WERI-Rb-1 (cell line): Measurements from ENCODE around the gene CAMSAP2.
"Not testable (repeated sequence)": the region's sequence is repeated elsewhere in the genome, so short reads cannot be mapped to it uniquely, and the experiment has no call there.

Experiments
- DNase-seq: peaks from one replicate; pipeline ENCODE4 v3.0.0-alpha.2; 2020
- H3K27ac ChIP-seq: fragments of 250-450 bp; sonication (Bioruptor Pico); 2 replicates; pipeline ENCODE4 v1.5.1; 2020; ENCODE audit warnings: mild to moderate bottlenecking, moderate library complexity
- H3K27me3 ChIP-seq: fragments of 250-450 bp; sonication (Bioruptor Pico); 2 replicates; pipeline ENCODE4 v1.5.1; 2021; ENCODE audit warnings: mild to moderate bottlenecking, low read depth, moderate library complexity; ENCODE audit not compliant: insufficient read depth, severe bottlenecking
- H3K36me3 ChIP-seq: fragments of 250-450 bp; sonication (Bioruptor Pico); 2 replicates; pipeline ENCODE4 v1.5.1; 2020; ENCODE audit warnings: mild to moderate bottlenecking, moderate library complexity
- H3K4me3 ChIP-seq: 2 replicates; pipeline ENCODE4 v1.5.1; 2011; ENCODE audit warnings: low read depth, mild to moderate bottlenecking, control low read depth, low read length
- H3K9me3 ChIP-seq: fragments of 250-450 bp; sonication (Bioruptor Pico); 2 replicates; pipeline ENCODE4 v1.5.1; 2021; ENCODE audit warnings: mild to moderate bottlenecking, moderate library complexity; ENCODE audit not compliant: severe bottlenecking
- CTCF ChIP-seq: IDR thresholded peaks from 2 replicates; pipeline ENCODE4 v1.5.1; 2011; ENCODE audit warnings: low read depth, mild to moderate bottlenecking, control low read depth, inconsistent platforms, low read length

The CAMSAP2 gene

GRCh38 chr1:200780545-200781369 is 42.1 kb downstream of the CAMSAP2 start:
- H3K27ac ChIP-seq = no peak overlapping the region

GRCh38 chr1:200783926-200784325 is 45.2 kb downstream of the CAMSAP2 start:
- DNase-seq = no peak
- peaks cover 63% of the 10 kb centered on the region for H3K36me3 ChIP-seq
- no peak overlapping the region for H3K27ac ChIP-seq
- H3K27me3 ChIP-seq = no peaks in the 10 kb centered on the region
- no peaks in the 10 kb centered on the region for H3K9me3 ChIP-seq
- no peak overlapping the region for H3K4me3 ChIP-seq
- no peak for TF ChIP-seq CTCF

More at GRCh38 chr1:200780545-200781369, 42.1 kb downstream of the CAMSAP2 start:
- no peak for DNase-seq
- no peaks in the 10 kb centered on the region for H3K27me3 ChIP-seq
- no peak for TF ChIP-seq CTCF
- peaks cover 65% of the 10 kb centered on the region for H3K36me3 ChIP-seq
- H3K4me3 ChIP-seq = no peak overlapping the region
- no peaks in the 10 kb centered on the region for H3K9me3 ChIP-seq

DNA sequence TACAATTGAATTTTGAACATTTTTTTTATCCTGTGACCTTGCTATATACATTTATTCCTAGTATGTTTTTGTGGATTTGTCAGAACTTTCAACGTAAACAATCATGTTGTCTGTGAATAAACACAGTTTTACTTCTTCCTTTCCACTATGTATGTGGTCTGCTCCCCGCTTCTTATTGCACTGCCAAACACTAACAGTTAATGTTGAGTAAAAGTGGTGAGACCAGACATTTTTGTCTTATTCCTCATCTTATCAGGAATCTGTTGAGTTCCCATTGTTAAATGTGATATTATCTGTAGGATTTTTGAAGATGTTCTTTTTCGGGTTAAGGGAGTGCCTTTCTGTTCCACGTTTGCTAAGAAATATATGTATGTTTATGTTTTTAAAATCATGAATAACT is 45.9 kb downstream of the CAMSAP2 start:
- Histone ChIP-seq H3K4me3 (no peak overlapping the region), H3K27me3 (no peaks in the 10 kb centered on the region), H3K27ac (no peak overlapping the region), H3K36me3 (peaks cover 64% of the 10 kb centered on the region), H3K9me3 (no peaks in the 10 kb centered on the region)
- no peak for DNase-seq
- no peak for TF ChIP-seq CTCF

DNA sequence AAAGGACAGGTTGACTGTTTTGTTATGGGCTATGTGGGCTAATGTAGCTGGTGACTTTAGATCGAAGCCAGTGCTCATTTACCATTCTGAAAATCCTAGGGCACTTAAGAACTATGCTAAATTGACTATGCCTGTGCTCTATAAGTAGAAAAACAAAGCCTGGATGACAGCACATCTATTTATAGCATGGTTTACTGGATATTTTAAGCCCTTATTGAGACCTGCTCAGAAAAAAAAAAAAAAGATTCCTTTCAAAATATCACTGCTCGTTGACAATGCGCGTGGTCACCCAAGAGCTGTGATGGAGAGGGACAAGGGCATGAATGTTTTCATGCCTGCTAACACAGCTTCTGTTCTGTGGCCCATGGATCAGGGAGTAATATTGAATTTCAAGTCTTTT is 48.1 kb downstream of the CAMSAP2 start:
- Histone ChIP-seq H3K4me3 (no peak overlapping the region), H3K36me3 (peaks cover 49% of the 10 kb centered on the region), H3K9me3 (no peaks in the 10 kb centered on the region), H3K27ac (no peak overlapping the region), H3K27me3 (no peaks in the 10 kb centered on the region)
- TF ChIP-seq CTCF = no peak
- no peak for DNase-seq

DNA sequence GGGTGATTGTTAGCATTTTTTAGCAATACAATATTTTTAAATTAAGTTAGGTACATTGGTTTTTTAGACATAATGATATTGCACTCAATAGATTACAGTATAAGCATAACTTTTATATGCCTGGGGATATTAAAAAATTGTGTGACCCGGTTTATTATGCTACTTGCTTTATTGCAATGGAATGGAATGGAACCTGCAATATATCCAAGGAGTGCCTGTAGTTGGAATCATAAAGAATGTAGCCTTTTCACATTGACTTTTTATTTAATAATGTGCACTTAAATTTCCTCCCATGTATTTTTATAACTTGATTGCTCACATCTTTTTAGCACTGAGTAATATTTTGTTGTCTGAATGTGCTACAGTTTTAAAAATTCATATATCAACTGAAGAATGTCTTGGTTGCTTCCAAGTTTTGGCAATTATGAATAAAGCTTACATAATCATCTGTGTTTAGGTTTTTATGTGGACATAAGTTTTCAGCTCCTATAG is 49.2 kb downstream of the CAMSAP2 start:
- no peaks in the 10 kb centered on the region for H3K9me3 ChIP-seq
- DNase-seq = no peak
- H3K4me3 ChIP-seq = no peak overlapping the region
- TF ChIP-seq CTCF = no peak
- no peak overlapping the region for H3K27ac ChIP-seq
- peaks cover 46% of the 10 kb centered on the region for H3K36me3 ChIP-seq
- H3K27me3 ChIP-seq = no peaks in the 10 kb centered on the region

DNA sequence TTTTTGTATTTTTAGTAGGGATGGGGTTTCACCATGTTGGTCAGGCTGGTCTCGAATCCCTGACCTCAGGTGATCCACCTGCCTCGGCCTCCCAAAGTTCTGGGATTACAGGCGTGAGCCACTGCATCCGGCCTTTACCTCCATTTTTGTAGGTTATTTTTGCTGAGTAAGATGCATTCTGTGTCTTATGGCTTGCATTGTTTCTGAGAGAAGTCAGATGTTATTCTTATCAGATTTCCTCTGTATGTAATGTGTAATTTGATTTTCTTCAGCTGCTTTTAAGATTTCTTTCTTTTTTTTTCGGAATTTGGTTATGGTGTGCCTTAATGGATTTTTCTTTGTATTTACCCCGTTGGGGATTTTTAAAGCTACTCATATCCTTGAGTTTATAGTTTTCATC is 52.3 kb downstream of the CAMSAP2 start:
- not testable (repeated sequence) for H3K4me3 ChIP-seq, H3K9me3 ChIP-seq, H3K27me3 ChIP-seq, DNase-seq, H3K27ac ChIP-seq
- peaks cover 36% of the 10 kb centered on the region for H3K36me3 ChIP-seq
